ENCODE measurements around the gene CD24. TPM values are rescaled to one million over a fixed set of nuclear protein-coding genes. Genes with fewer than 3 reads are reported as not detected.
A peak's percentile ranks its signal among the peaks of the same experiment; 100 is the strongest.
"Not testable (repeated sequence)": the region's sequence is repeated elsewhere in the genome, so short reads cannot be mapped to it uniquely, and the experiment has no call there.

Gene CD24, protein sequence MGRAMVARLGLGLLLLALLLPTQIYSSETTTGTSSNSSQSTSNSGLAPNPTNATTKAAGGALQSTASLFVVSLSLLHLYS
- 0.75 TPM for total RNA-seq
- long read RNA-seq = 0 reads

DNA sequence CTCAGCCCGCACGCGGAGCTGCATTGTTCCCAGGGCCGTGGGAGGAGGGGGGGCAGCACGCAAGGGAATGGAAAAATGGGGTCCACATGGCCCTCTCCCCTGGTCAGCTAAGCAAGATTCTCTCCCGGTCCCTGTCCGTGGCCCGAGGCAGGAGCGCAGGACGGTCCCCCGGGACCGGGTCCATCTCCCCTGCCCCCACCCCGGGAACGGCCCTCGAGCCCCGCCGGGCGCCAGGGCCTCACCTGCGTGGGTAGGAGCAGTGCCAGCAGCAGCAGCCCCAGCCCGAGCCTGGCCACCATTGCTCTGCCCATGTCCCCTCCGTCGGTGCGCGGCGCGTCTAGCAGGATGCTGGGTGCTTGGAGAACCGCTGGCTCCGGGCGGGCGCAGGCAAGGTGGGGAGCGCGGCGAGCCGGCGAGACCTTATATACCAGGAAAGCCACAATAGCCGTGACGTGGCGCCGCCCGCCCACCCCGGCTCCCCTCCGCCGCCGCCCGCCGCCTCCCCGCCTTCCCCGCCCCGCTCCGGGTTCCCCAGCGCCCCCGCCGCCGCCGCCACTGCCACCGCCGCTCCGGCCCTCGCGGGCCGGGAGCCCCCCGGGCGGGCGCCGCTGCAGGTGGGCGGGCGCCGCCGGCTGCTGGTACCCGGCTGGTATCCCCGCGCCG lies at the start of gene CD24:
TSS of gene CD24 (minus strand) at position 394 of the 663 bp plus-strand sequence. CDS start at position 311, 83 bp downstream.
- intact Hi-C loops (cut with DNase I) = no loop called here
- DNase-seq = peak; percentile 43
- no peak for ATAC-seq (ENCODE audit: poor library complexity)

DNA sequence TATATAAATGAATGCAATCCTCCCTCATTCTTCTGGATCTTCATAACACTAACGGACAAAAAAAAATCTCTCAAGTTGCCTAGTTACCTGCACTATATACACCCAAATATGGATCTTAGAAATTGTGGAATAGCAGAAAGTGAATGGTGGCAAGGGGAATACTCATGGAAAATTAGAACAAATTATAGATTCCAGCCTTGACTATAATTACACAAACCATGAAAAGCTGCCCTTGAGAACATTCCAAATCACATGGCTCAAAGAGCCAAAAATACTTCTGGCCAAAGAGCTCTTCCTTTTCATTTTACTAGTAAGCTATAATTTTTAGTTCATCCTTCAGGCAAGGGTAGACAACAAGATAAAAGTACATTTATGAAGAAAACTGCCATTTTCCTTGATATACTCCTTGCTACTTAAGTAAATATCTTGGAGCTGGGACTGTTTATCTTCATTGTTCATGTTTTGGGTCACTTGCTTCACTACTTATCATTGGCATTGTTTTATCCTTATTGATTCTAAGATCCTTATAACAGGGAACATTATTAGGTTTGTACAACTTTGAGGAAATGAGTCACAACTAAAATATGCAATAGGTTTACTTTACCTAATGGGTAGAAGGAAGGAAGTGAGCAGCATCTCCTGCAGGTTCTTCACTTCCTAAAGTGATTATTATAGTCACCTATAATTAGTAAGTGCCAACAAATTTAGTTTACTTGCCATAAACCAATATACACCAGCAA lies 47.1 kb upstream of the CD24 start:
- no peak for DNase-seq
- intact Hi-C loops (cut with DNase I) = loop anchor here (10.0 kb wide), 1 partner anchor 93 kb away; the partner anchor contains the start of gene BEND3
- no peak for ATAC-seq (ENCODE audit: poor library complexity)

DNA sequence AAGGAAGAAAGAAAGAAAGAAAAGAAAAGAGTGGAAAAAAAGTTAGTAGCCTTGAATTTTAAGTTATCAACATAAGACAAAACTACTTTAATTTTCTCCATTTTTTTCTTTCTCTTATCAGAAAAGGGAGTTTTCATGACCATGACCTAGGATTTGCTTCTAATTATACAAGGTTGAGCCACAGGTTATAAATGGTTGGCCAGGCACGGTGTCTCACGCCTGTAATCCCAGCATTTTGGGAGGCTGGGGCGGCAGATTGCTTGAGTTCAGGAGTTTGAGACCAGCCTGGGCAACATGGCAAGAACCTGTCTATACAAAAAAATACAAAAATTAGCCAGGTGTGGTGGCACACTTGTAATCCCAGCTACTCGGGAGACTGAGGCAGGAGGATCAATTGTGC lies 45.7 kb upstream of the CD24 start:
- no peak for ATAC-seq (ENCODE audit: poor library complexity)
- DNase-seq = no peak
- intact Hi-C loops (cut with DNase I) = loop anchor here (10.0 kb wide), 1 partner anchor 95 kb away; the partner anchor contains the start of gene BEND3

DNA sequence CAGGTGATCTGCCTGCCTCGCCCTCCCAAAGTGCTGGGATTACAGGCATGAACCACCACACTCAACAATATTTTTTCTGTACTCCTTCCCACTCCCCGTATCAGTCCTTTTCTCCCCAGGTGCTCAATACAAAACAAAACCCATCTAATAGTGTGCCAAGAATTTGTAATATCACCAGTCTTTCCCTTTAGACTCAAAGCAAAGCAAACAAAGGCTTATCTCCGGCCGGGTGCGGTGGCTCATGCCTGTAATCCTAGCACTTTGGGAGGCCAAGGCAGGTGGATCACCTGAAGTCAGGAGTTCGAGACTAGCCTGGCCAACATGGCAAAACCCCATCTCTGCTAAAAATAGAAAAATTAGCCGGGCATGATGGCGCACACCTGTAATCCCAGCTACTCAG lies 45.1 kb upstream of the CD24 start:
- DNase-seq; ATAC-seq (ENCODE audit: poor library complexity): not testable (repeated sequence)
- intact Hi-C loops (cut with DNase I) = loop anchor here (10.0 kb wide), 1 partner anchor 95 kb away; the partner anchor contains the start of gene BEND3

DNA sequence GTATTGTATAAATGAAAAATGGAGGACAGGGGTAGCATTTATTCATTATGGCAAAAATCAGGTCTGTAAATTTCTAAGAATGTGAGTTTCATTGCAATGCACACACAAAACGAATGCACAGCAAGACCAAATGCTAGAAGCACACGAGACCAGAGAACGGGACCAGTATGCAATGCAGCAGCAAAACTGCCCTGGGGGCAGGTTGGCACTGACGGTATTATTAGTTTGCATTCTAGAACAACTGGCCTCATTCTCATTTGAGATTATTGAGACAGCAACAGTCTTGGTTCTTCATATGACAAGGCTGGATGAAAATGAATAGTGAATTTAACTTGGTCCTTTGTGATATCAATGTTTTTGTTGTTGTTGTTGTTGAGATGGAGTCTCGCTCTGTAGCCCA lies 44.5 kb upstream of the CD24 start:
- DNase-seq (no peak), ATAC-seq (ENCODE audit: poor library complexity) (no peak)
- intact Hi-C loops (cut with DNase I) = no loop called here

DNA sequence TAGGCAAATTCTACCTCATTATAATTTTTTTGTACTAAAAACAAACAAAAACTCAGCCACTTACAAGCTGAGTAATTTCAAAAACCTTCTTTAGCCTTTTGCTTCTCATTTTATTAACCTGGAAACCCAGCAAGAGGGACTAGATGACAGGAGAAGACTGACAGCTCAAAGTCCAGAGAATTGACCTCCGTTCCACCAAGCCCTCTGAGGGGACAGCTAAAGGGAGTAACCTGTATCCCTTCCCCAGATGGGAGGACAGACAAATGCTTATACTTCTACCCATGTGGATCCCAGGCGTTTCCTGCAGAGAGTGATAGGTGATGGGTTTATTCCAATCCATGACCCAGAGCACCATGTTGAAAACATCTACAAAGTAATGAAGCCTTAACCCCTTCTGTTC lies 35.0 kb upstream of the CD24 start:
- intact Hi-C loops (cut with DNase I) = no loop called here
- DNase-seq (no peak), ATAC-seq (ENCODE audit: poor library complexity) (no peak)

DNA sequence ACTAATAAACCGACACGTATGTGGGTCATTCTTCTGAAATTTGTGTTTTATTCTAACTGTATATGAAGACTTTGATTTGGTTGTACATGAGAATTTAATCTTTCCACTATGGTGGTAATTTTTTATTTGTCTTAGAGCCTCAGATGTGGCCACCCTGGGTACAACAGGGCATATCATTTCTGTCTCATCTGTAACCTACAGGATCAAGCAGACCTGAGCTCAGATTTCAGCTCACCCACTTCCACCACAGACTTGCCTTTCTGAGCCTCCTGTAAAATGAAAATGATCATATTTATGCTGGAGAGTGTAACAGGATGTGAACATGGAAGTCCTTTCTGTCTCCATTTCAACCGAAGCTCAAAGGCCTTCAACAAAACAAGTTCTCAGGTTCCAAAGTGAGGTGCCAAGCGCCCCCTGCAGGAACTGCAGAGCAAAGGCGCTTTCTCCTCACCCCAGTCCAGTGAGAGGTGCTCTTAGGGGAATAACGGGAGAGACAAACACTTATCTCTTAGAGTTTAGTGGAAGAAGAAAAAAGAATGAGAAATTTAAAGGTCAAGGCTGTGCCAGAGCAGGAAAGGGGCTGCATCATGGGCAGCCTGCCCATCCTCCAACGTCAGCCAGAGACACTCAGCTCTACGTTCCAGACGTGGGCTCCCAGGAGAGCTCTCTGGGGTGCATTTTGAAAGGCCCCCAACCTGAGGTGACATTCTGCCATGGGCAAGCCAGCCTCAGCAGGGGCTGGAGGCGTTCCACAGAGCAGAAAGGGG lies 23.0 kb upstream of the CD24 start:
- intact Hi-C loops (cut with DNase I) = no loop called here
- ATAC-seq (ENCODE audit: poor library complexity) = no peak
- DNase-seq = peak; percentile 47

DNA sequence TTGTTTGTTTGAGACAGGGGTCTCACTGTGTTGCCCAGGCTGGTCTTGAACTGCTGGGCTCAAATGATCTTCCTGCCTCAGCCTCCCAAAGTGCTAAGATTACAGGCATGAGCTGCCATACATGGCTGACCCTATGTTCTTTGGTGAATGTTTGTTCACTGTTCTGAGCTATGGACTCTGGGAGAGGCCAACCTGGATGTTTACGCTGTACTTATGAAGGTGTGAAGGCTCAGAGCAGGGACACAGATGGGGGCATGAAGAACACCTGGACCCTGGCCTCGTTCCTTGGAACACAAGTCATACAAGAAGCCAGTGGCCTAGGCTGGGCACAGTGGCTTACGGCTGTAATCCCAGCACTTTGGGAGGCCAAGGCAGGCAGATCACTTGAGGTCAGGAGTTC lies 21.1 kb upstream of the CD24 start:
- DNase-seq = no peak
- no peak for ATAC-seq (ENCODE audit: poor library complexity)
- intact Hi-C loops (cut with DNase I) = no loop called here

DNA sequence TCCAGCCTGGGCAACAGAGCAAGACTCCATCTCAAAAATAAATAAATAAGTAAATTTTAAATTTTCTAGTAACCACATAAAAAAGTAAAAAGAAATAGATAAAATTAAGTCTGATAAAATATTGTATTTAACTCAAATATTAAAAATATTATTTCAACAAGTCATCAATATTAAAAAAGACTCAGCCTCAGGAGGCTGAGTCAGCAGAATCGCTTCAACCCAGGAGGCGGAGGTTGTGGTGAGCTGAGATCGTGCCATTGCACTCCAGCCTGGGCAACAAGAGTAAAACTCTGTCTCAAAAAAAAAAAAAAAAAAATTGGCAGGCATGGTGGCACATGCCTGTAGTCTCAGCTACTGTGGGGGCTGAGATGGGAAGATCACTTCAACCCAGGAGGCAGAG lies 15.2 kb upstream of the CD24 start:
- ATAC-seq (ENCODE audit: poor library complexity); DNase-seq; intact Hi-C loops (cut with DNase I): not testable (repeated sequence)

DNA sequence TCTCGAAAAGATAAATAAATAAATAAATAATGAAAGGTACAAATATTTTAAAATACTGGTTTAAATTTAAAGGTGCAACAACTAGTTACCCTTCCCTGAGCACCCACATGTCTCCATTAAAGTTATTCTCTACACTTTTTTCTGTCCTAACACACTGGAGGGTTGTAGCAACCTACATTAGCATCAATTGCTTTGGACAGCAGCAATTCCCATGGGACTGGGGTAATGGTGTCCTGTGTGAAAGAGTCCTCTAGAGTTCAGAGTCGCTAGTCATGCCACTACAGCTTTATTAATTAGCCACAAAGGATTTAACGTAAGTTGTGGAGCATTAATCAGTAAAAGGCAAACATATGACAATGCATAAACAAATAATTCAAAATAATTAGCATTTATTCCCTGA lies 14.1 kb upstream of the CD24 start:
- ATAC-seq (ENCODE audit: poor library complexity) (no peak), DNase-seq (no peak)
- intact Hi-C loops (cut with DNase I) = no loop called here

DNA sequence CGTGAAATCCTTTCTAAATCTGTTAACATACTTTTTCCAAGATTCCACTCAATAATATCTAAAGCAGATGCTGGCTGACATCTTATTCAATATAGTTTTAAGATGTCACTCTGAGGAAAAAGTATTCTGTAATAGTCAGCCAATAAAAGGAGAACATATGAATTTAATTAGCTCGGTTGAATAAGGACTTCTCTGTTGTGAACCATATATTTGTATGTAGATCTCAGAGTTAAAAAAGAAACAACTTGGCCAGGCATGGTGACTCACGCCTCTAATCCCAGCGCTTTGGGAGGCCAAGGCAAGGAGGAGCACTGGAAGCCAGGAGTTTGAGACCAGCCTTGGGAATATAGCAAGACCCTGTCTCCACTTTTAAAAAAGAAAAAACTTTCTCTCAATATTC lies 7.4 kb upstream of the CD24 start:
- ATAC-seq (ENCODE audit: poor library complexity) (no peak), DNase-seq (no peak)
- intact Hi-C loops (cut with DNase I) = no loop called here

DNA sequence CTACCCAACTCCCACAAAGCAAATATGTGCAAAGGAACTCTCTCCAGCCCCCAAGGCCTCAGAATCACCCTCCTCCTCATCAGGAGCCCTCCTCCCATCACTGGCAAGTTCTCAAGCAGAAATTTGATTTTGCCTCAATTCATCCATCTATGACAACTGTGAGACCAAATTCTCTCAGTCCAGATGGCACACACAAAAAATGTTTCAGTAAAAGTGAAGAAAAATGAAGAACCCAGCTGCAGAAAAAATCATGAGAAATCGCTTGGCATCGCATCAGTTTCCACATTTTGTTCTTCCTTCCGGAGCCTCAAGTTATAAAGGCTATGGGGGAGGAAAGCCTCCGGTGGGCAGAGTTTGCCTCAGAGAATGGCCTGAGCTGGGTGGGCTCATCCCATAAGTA lies 6.4 kb upstream of the CD24 start:
- intact Hi-C loops (cut with DNase I) = no loop called here
- ATAC-seq (ENCODE audit: poor library complexity) (no peak), DNase-seq (no peak)

DNA sequence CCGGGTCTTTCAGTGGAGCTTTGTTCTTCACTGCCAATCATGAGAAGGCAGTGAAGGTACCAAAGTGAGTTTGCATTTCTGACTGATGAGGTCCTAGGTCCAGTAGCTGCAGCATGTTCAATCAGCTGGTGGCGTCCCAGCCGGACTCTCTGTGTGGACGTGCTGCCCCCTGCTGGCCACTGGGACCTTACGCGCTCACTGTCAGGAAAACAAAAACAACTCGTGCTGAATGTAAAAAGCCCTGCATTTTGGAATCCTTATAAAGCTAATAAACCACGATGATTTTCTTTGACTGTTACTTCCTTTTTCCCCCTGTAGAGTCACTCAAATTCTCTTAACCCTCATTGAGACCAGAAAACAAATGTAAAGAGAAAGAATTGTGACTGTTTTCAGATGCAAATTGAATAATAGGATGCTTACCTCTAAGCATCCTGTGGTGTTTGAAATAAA lies 4.9 kb upstream of the CD24 start:
- DNase-seq = peak; percentile 89
- intact Hi-C loops (cut with DNase I) = loop anchor here (5.0 kb wide), 2 partner anchors 372 to 532 kb away; no protein-coding TSS in a partner anchor
- peak; percentile 91 for ATAC-seq (ENCODE audit: poor library complexity)

DNA sequence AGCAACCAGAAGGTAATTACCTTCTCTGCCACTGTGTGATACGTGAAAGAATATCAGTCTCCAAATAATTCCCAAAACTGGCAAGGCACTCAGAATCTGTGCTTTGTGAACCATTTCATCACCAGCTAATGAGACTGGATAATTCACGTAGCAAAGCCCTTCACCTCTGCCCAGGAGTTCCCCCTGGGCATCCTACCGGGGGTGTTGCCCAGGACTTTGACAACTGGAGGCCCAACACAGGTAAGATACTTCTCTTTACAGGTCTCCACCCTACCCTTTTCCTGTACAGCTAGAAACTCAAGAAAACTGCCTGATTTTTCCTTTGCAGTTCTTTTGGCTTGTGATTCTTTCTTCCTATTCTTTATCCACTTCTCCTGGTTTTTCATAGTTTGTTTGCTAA lies 2.7 kb upstream of the CD24 start:
- ATAC-seq (ENCODE audit: poor library complexity) (no peak), DNase-seq (no peak)
- intact Hi-C loops (cut with DNase I) = loop anchor here (5.0 kb wide), 2 partner anchors 370 to 530 kb away; no protein-coding TSS in a partner anchor

DNA sequence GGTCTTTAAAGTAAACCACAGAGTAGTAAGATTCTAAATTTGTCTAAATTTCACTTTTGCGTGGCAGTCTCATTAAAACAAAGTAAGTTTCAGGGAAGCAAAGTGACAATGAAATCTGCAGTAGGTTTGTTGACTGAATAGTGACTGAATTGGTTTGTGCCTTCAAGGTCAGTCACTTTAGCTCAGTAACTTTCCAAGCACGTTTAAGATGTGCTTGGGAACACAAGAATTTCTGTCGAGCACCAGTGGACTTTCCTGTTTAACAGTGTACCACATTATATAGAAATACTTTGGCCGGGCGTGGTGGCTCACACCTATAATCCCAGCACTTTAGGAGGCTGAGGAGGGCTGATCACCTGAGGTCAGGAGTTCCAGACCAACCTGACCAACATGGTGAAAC lies 1.7 kb upstream of the CD24 start:
- intact Hi-C loops (cut with DNase I) = loop anchor here (5.0 kb wide), 2 partner anchors 369 to 529 kb away; no protein-coding TSS in a partner anchor
- ATAC-seq (ENCODE audit: poor library complexity) = no peak

DNA sequence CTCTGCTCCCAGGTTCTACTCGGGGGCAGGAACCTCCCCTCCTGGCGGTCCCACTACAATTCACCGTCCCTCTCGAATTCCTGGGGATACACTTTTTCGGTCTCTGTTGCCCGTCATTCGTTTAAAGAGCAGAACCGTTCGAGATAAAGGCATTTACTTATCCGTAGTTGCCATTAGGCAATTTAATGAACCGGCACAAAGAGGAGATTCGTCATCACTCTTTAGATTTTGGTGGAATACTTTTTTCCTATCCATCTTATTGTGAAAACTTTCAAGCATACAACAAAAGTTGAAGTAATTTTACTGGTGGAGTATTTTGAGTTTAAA lies 1.2 kb upstream of the CD24 start:
- ATAC-seq (ENCODE audit: poor library complexity) = no peak
- intact Hi-C loops (cut with DNase I) = loop anchor here (5.0 kb wide), 2 partner anchors 368 to 528 kb away; no protein-coding TSS in a partner anchor

More for the DNA sequence above, 1.7 kb upstream of the CD24 start:
- DNase-seq = no peak

DNA sequence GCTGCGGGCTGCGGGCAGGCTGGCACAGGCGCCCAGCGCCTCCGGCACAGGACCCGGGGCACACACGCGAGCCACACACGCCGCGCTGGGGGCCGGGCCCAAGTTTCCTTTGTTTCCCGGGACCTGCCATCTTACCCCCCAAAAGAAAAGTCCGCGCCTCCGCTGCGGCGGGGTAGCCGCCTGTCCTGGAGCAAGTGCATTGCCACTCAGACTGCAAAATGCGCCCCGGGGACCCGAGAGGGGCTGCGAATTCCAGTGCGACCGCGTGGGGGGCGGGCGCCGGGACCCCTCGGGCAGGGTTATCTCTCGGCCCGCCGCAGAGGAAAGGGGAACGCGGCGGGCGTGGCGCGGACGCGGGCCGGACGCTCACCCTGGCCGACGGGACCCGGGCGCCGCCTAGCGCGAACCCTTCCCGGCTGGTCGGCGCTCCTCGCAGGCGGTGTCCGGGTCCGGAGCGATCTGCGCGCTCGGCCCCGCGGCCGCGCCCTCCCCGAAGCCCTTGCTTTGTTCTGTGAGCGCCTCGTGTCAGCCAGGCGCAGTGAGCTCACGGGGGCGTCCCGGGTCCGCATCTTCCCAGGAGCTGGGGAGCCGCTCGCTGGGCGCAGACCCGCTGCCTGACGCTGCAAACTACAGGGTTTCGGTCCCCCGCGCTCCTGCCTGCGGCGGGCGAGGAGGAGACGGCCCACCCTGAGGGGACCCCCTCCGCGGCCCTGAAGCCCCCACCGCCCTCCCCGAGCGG lies 639 bp upstream of the CD24 start:
- peak; percentile 52 for DNase-seq
- intact Hi-C loops (cut with DNase I) = loop anchor here (5.0 kb wide), 2 partner anchors 368 to 528 kb away; no protein-coding TSS in a partner anchor
- peak; percentile 84 for ATAC-seq (ENCODE audit: poor library complexity)

More for the DNA sequence above, 1.2 kb upstream of the CD24 start:
- DNase-seq = no peak

DNA sequence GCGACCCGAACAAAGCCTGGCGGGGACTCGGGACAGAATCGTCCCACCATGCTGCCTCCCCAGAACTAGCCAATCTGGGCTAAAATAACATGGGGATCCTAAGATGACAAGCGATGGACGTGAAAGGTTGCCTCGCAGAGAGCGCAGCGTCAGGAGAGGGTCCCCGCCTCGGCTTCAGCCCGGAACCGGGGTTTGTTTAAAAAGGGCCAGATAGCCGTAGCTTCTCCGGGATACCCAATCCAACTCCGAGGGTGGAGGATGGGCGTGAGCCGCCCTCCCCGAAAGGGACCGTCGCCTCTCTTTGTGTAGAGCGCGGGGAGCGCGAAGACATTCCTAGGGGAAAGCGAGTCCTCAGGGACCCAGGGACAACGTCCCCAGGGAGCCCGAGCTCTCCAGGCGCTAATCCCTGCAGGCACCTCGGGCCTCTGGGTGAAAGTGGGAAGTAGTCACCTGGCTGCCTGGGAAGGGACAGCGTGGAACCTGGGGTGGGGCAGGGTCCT lies 643 bp downstream of the CD24 start:
- ATAC-seq (ENCODE audit: poor library complexity) (no peak), DNase-seq (no peak)
- intact Hi-C loops (cut with DNase I) = no loop called here

Measured in Right ventricle myocardium superior (tissue), 1 donor.